ENCODE results near the gene KLF2. TPM values are rescaled to one million over a fixed set of nuclear protein-coding genes. Genes with fewer than 3 reads are reported as not detected.

The KLF2 gene
- total and polyA plus RNA-seq, 8 donors = 3.1 to 12.0 (median 5.2) TPM

GRCh38 chr19:16376649-16377048, 52.0 kb downstream of the KLF2 start:
- peaks cover 0 to 3% (median 0%) of the 10 kb centered on the region in 3 donors for H3K4me1 ChIP-seq
- WGBS, 2 donors = 92% methylated on average over 18 of the region's 18 CpGs
- peak in 1 of 4 donors; percentile 39 for ATAC-seq
- intact Hi-C loops (cut with DNase I) = loop anchor here in 1 of 3 donors (10.0 kb wide), 1 partner anchor 132 kb away; no protein-coding TSS in a partner anchor
- H3K9me3 ChIP-seq = no peaks in the 10 kb centered on the region
- TF ChIP-seq CTCF (IDR thresholded peaks at IDR 0.05) = no peak
- H3K27ac ChIP-seq = no peak overlapping the region
- H3K27me3 ChIP-seq = no peaks in the 10 kb centered on the region
- FAIRE-seq = no peak
- DNase-seq = peak in 1 of 6 donors; percentile 57
- H3K4me3 ChIP-seq = no peak overlapping the region
- peaks cover 0 to 31% (median 2%) of the 10 kb centered on the region in 3 donors for H3K36me3 ChIP-seq

- Histone ChIP-seq H3K4me3 (no peak overlapping the region), H3K36me3 (peaks cover 0 to 31% (median 2%) of the 10 kb centered on the region in 3 donors), H3K27ac (no peak overlapping the region), H3K27me3 (no peaks in the 10 kb centered on the region), H3K4me1 (peaks cover 0 to 1% (median 0%) of the 10 kb centered on the region in 3 donors), H3K9me3 (no peaks in the 10 kb centered on the region)
- FAIRE-seq (no peak), DNase-seq (no peak), ATAC-seq (no peak)
- intact Hi-C loops (cut with DNase I) = loop anchor here in 1 of 3 donors (10.0 kb wide), 1 partner anchor 133 kb away; no protein-coding TSS in a partner anchor
- 92 to 95% methylated on average over 9 of the region's 9 CpGs for WGBS, 2 donors
- TF ChIP-seq CTCF (IDR thresholded peaks at IDR 0.05) = no peak
Measured at GRCh38 chr19:16377521-16377920, 52.9 kb downstream of the KLF2 start.

Other genes starting within 250 kb of the KLF2 start
- gene TPM4, start 248.3 kb upstream of the KLF2 start, total RNA-seq = 100 to 1,000 TPM in 2 of 6 donors, 10 to 100 TPM in 4; 36.8 to 161 (median 50.8) TPM
- gene TPM4, start 248.3 kb upstream of the KLF2 start, polyA plus RNA-seq = 100 to 1,000 TPM; 102 to 126 TPM
- gene RAB8A, start 212.9 kb upstream of the KLF2 start, total RNA-seq = 10 to 100 TPM; 18.6 to 40.8 (median 27.8) TPM
- gene RAB8A, start 212.9 kb upstream of the KLF2 start, polyA plus RNA-seq = 10 to 100 TPM; 12.0 to 18.0 TPM
- 1 to 10 TPM; 2.2 to 5.9 (median 3.6) TPM for gene HSH2D, start 181.1 kb upstream of the KLF2 start, total RNA-seq
- 10 to 100 TPM; 12.5 to 13.2 TPM for gene HSH2D, start 181.1 kb upstream of the KLF2 start, polyA plus RNA-seq
- not detected for gene CIB3, start 151.3 kb upstream of the KLF2 start, total RNA-seq
- gene CIB3, start 151.3 kb upstream of the KLF2 start, polyA plus RNA-seq = not detected
- 10 to 100 TPM; 14.8 to 29.1 (median 20.7) TPM for gene FAM32A, start 139.4 kb upstream of the KLF2 start, total RNA-seq
- 10 to 100 TPM; 33.1 to 48.6 TPM for gene FAM32A, start 139.4 kb upstream of the KLF2 start, polyA plus RNA-seq
- 10 to 100 TPM; 12.4 to 25.7 (median 17.4) TPM for gene AP1M1, start 126.9 kb upstream of the KLF2 start, total RNA-seq
- 10 to 100 TPM; 20.2 to 24.7 TPM for gene AP1M1, start 126.9 kb upstream of the KLF2 start, polyA plus RNA-seq
- 10 to 100 TPM; 14.8 to 21.1 (median 16.8) TPM for gene EPS15L1, start 147.1 kb downstream of the KLF2 start, total RNA-seq
- 10 to 100 TPM; 15.2 to 18.2 TPM for gene EPS15L1, start 147.1 kb downstream of the KLF2 start, polyA plus RNA-seq
- gene CALR3, start 171.3 kb downstream of the KLF2 start, total RNA-seq = not detected
- gene CALR3, start 171.3 kb downstream of the KLF2 start, polyA plus RNA-seq = under 1 TPM in 1 of 2 donors, not detected in 1; 0.07 TPM
- gene C19orf44, start 171.6 kb downstream of the KLF2 start, total RNA-seq = 1 to 10 TPM; 1.9 to 5.1 (median 3.3) TPM
- gene C19orf44, start 171.6 kb downstream of the KLF2 start, polyA plus RNA-seq = 1 to 10 TPM; 6.5 to 7.4 TPM
- 10 to 100 TPM; 11.0 to 21.7 (median 16.6) TPM for gene CHERP, start 217.6 kb downstream of the KLF2 start, total RNA-seq
- gene CHERP, start 217.6 kb downstream of the KLF2 start, polyA plus RNA-seq = 10 to 100 TPM; 23.8 to 26.8 TPM
- 10 to 100 TPM; 32.1 to 42.1 (median 35.5) TPM for gene SLC35E1, start 247.6 kb downstream of the KLF2 start, total RNA-seq
- 10 to 100 TPM; 22.9 to 28.2 TPM for gene SLC35E1, start 247.6 kb downstream of the KLF2 start, polyA plus RNA-seq

All from pancreas (tissue), 10 donors.